DMS153 treated with DMSO at 0.1 percent for 48 hours (cell line): Measurements from ENCODE around the gene SLC22A23.

Source experiments
- DNase-seq: peaks from one replicate; lab custom pipeline; 2025; ENCODE audit not compliant: unreplicated experiment; lab: John Stamatoyannopoulos, UW

SLC22A23 gene

GRCh38 chr6:3356056-3356823 lies 100.6 kb downstream of the SLC22A23 start:
- peak; percentile 31 for DNase-seq

GRCh38 chr6:3355358-3356055 lies 101.3 kb downstream of the SLC22A23 start:
- DNase-seq: no peak

- no peak for DNase-seq
These were observed 101.9 kb downstream of the SLC22A23 start for GRCh38 chr6:3355011-3355357.

- no peak for DNase-seq
These were observed 102.9 kb downstream of the SLC22A23 start for GRCh38 chr6:3353939-3354338.

GRCh38 chr6:3353213-3353903 lies 103.5 kb downstream of the SLC22A23 start:
- DNase-seq: no peak

GRCh38 chr6:3352678-3353077 lies 104.2 kb downstream of the SLC22A23 start:
- no peak for DNase-seq

GRCh38 chr6:3351829-3352524 lies 104.9 kb downstream of the SLC22A23 start:
- DNase-seq: no peak

- peak; percentile 7 for DNase-seq
These were observed 105.7 kb downstream of the SLC22A23 start for GRCh38 chr6:3351105-3351676.

GRCh38 chr6:3350252-3350796 lies 106.5 kb downstream of the SLC22A23 start:
- DNase-seq: no peak

GRCh38 chr6:3349388-3350251 lies 107.2 kb downstream of the SLC22A23 start:
- DNase-seq: no peak

- no peak for DNase-seq
These were observed 108.0 kb downstream of the SLC22A23 start for GRCh38 chr6:3348821-3349220.

GRCh38 chr6:3347826-3348225 lies 109.0 kb downstream of the SLC22A23 start:
- DNase-seq: no peak

- DNase-seq: no peak
These were observed 109.6 kb downstream of the SLC22A23 start for GRCh38 chr6:3347247-3347646.

- DNase-seq: no peak
These were observed 110.4 kb downstream of the SLC22A23 start for GRCh38 chr6:3346476-3346875.

GRCh38 chr6:3345836-3346235 lies 111.0 kb downstream of the SLC22A23 start:
- DNase-seq: no peak

- no peak for DNase-seq
These were observed 113.6 kb downstream of the SLC22A23 start for GRCh38 chr6:3343089-3343883.

- DNase-seq: no peak
These were observed 115.4 kb downstream of the SLC22A23 start for GRCh38 chr6:3341467-3341866.

- DNase-seq: no peak
These were observed 116.0 kb downstream of the SLC22A23 start for GRCh38 chr6:3340894-3341293.

- no peak for DNase-seq
These were observed 116.5 kb downstream of the SLC22A23 start for GRCh38 chr6:3340358-3340802.
